GM23338 (cell line): ENCODE results near the gene TOGARAM1. TPM values are rescaled to one million over a fixed set of nuclear protein-coding genes. Genes with fewer than 3 reads are reported as not detected.

Experiments used
- ATAC-seq: fragments of 200-7000 bp; cut with Tn5 transposase; 3 replicates; pipeline ENCODE4 v1.9.1; 2020
- DNase-seq: peaks from one replicate; pipeline ENCODE4 v3.0.0-alpha.2; 2015; ENCODE audit warnings: low spot score
- H2AFZ ChIP-seq: fragments of 200-600 bp; sonication (generic); 2 replicates; pipeline ENCODE4 v1.8.0; 2016; ENCODE audit warnings: antibody characterized with exemption, mild to moderate bottlenecking, moderate library complexity
- H3F3A ChIP-seq: fragments of 200-600 bp; sonication (generic); replicated peaks from 2 replicates; pipeline ENCODE4 v1.8.0; 2017; ENCODE audit warnings: antibody characterized with exemption, mixed run types, low read depth
- H3K27ac ChIP-seq: fragments of 200-600 bp; sonication (generic); 2 replicates; pipeline ENCODE4 v1.6.1; 2016; ENCODE audit warnings: low read depth
- H3K27me3 ChIP-seq: fragments of 200-600 bp; sonication (generic); 2 replicates; pipeline ENCODE4 v1.8.0; 2016; ENCODE audit warnings: mild to moderate bottlenecking, mixed run types, moderate library complexity; ENCODE audit not compliant: insufficient read depth
- H3K36me3 ChIP-seq: fragments of 200-600 bp; sonication (generic); 2 replicates; pipeline ENCODE4 v1.8.0; 2016; ENCODE audit warnings: mild to moderate bottlenecking; ENCODE audit not compliant: insufficient read depth
- H3K4me1 ChIP-seq: fragments of 200-600 bp; sonication (generic); 2 replicates; pipeline ENCODE4 v1.8.0; 2016; ENCODE audit warnings: mild to moderate bottlenecking, moderate library complexity; ENCODE audit not compliant: insufficient read depth
- H3K4me2 ChIP-seq: fragments of 200-600 bp; sonication (generic); 2 replicates; pipeline ENCODE4 v1.7.1; 2017; ENCODE audit warnings: mixed run types
- H3K4me3 ChIP-seq: fragments of 200-600 bp; sonication (generic); 2 replicates; pipeline ENCODE4 v1.6.1; 2016; ENCODE audit warnings: mixed run types
- H3K79me2 ChIP-seq: fragments of 200-600 bp; sonication (generic); replicated peaks from 2 replicates; pipeline ENCODE4 v1.8.0; 2017; ENCODE audit warnings: mild to moderate bottlenecking; ENCODE audit not compliant: insufficient read depth
- H3K9me2 ChIP-seq: fragments of 200-600 bp; sonication (generic); 2 replicates; pipeline ENCODE4 v1.8.0; 2017; ENCODE audit not compliant: insufficient read depth
- H4K20me1 ChIP-seq: fragments of 200-600 bp; sonication (generic); replicated peaks from 2 replicates; pipeline ENCODE4 v1.8.0; 2017; ENCODE audit warnings: mild to moderate bottlenecking; ENCODE audit not compliant: insufficient read depth
- H3K27ac Mint-ChIP-seq: 2 replicates; pipeline ENCODE4 v1.8.0; 2020; ENCODE audit warnings: inconsistent platforms, mild to moderate bottlenecking, moderate library complexity, mixed read lengths
- H3K27me3 Mint-ChIP-seq: 3 replicates; pipeline ENCODE4 v1.8.0; 2022; ENCODE audit warnings: low read depth, mild to moderate bottlenecking, moderate library complexity, mixed read lengths, inconsistent platforms; ENCODE audit not compliant: insufficient read depth, poor library complexity
- H3K36me3 Mint-ChIP-seq: 3 replicates; pipeline ENCODE4 v1.8.0; 2021; ENCODE audit warnings: low read depth, mild to moderate bottlenecking, inconsistent platforms, moderate library complexity, mixed read lengths
- H3K4me1 Mint-ChIP-seq: 3 replicates; pipeline ENCODE4 v1.8.0; 2020; ENCODE audit warnings: mild to moderate bottlenecking, inconsistent platforms, mixed read lengths
- H3K4me3 Mint-ChIP-seq: 3 replicates; pipeline ENCODE4 v1.8.0; 2021; ENCODE audit warnings: moderate library complexity, mild to moderate bottlenecking, inconsistent platforms, mixed read lengths
- H3K9me3 Mint-ChIP-seq: 3 replicates; pipeline ENCODE4 v1.8.0; 2020; ENCODE audit warnings: moderate library complexity, mild to moderate bottlenecking, inconsistent platforms, mixed read lengths
- EZH2 ChIP-seq: fragments of 200-600 bp; sonication (generic); IDR thresholded peaks from one replicate; pipeline ENCODE4 v1.8.0; 2017; ENCODE audit warnings: antibody characterized with exemption, mild to moderate bottlenecking, low read depth; ENCODE audit not compliant: unreplicated experiment
- JUNB ChIP-seq: IDR thresholded peaks from one replicate; pipeline ENCODE4 v1.6.1; 2016; ENCODE audit warnings: antibody characterized with exemption; ENCODE audit not compliant: unreplicated experiment
- NANOG ChIP-seq: IDR thresholded peaks from 2 replicates; pipeline ENCODE4 v1.6.1; 2016; ENCODE audit warnings: antibody characterized with exemption, borderline replicate concordance
- POLR2AphosphoS5 ChIP-seq: IDR thresholded peaks from 2 replicates; pipeline ENCODE4 v1.6.1; 2016; ENCODE audit warnings: antibody characterized with exemption, low read depth
- ZNF114 ChIP-seq: fragments of 250-450 bp; sonication (Bioruptor Pico); IDR thresholded peaks from 2 replicates; pipeline ENCODE4 v1.5.0; 2020; ENCODE audit warnings: mild to moderate bottlenecking, moderate library complexity
- ZNF331 ChIP-seq: fragments of 250-450 bp; sonication (Bioruptor Pico); IDR thresholded peaks from 2 replicates; pipeline ENCODE4 v1.5.0; 2020; ENCODE audit warnings: low read depth, mild to moderate bottlenecking, moderate library complexity
- ZNF462 ChIP-seq: fragments of 250-450 bp; sonication (Bioruptor Pico); IDR thresholded peaks from 2 replicates; pipeline ENCODE4 v1.5.0; 2020; ENCODE audit warnings: mild to moderate bottlenecking, moderate library complexity
- polyA plus RNA-seq: library from polyadenylated mRNA; unstranded; fragments of >200 nt; fragmentation: Nextera tagmentation; extraction: Ambion mirVana; gene quantifications from 2 replicates; pipeline ENCODE4 v1.2.1, GENCODE V29; 2016
- total RNA-seq: library from RNA; depleted of rRNA; stranded (reverse); fragments of >200 nt; shearing (Covaris generic); gene quantifications from 2 replicates; pipeline ENCODE4 v1.2.3, GENCODE V29; 2014
- TF ChIP-seq, protein P1 (sequence below): IDR thresholded peaks from one replicate; pipeline ENCODE4 v1.6.1; 2018; ENCODE audit warnings: antibody characterized with exemption; ENCODE audit not compliant: unreplicated experiment

The TOGARAM1 gene
- total and polyA plus RNA-seq, 2 experiments from 2014 or later, result 9.6 to 9.8 TPM

GRCh38 chr14:45015133-45015532, 53.1 kb downstream of the TOGARAM1 start:
- Histone ChIP-seq H2AFZ (no peak overlapping the region), H3K36me3 (no peaks in the 10 kb centered on the region), H3K9me2 (no peaks in the 10 kb centered on the region), H3K4me2 (no peak overlapping the region), H3K4me1 (no peaks in the 10 kb centered on the region), H4K20me1 (no peaks in the 10 kb centered on the region), H3K4me3 (no peak overlapping the region), H3K27me3 (no peaks in the 10 kb centered on the region), H3F3A (no peaks in the 10 kb centered on the region), H3K27ac (no peak overlapping the region), H3K79me2 (no peaks in the 10 kb centered on the region)
- Mint-ChIP-seq H3K4me3 (no peak overlapping the region), H3K36me3 (peaks cover 27% of the 10 kb centered on the region), H3K4me1 (no peaks in the 10 kb centered on the region), H3K27ac (no peak overlapping the region), H3K9me3 (no peaks in the 10 kb centered on the region), H3K27me3 (no peaks in the 10 kb centered on the region)
- no peak for ATAC-seq
- DNase-seq, result no peak
- no peak for TF ChIP-seq ZNF331
- TF ChIP-seq, protein P1, sequence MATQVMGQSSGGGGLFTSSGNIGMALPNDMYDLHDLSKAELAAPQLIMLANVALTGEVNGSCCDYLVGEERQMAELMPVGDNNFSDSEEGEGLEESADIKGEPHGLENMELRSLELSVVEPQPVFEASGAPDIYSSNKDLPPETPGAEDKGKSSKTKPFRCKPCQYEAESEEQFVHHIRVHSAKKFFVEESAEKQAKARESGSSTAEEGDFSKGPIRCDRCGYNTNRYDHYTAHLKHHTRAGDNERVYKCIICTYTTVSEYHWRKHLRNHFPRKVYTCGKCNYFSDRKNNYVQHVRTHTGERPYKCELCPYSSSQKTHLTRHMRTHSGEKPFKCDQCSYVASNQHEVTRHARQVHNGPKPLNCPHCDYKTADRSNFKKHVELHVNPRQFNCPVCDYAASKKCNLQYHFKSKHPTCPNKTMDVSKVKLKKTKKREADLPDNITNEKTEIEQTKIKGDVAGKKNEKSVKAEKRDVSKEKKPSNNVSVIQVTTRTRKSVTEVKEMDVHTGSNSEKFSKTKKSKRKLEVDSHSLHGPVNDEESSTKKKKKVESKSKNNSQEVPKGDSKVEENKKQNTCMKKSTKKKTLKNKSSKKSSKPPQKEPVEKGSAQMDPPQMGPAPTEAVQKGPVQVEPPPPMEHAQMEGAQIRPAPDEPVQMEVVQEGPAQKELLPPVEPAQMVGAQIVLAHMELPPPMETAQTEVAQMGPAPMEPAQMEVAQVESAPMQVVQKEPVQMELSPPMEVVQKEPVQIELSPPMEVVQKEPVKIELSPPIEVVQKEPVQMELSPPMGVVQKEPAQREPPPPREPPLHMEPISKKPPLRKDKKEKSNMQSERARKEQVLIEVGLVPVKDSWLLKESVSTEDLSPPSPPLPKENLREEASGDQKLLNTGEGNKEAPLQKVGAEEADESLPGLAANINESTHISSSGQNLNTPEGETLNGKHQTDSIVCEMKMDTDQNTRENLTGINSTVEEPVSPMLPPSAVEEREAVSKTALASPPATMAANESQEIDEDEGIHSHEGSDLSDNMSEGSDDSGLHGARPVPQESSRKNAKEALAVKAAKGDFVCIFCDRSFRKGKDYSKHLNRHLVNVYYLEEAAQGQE, result no peak
- TF ChIP-seq ZNF462 (CRISPR knock-in tag), result no peak
- TF ChIP-seq JUNB, result no peak
- TF ChIP-seq EZH2, result no peak
- no peak for TF ChIP-seq POLR2AphosphoS5
- no peak for TF ChIP-seq ZNF114 (CRISPR knock-in tag)
- no peak for TF ChIP-seq NANOG
